Natural killer cell (primary cell): ENCODE measurements around the gene CDYL2. TPM values are rescaled to one million over a fixed set of nuclear protein-coding genes. Genes with fewer than 3 reads are reported as not detected.
A peak's percentile ranks its signal among the peaks of the same experiment; 100 is the strongest.
"Not testable (repeated sequence)": the region's sequence is repeated elsewhere in the genome, so short reads cannot be mapped to it uniquely, and the experiment has no call there.

ENCODE experiments used
- ATAC-seq, 3 donors: fragments of 150-1000 bp in 2 of 3; fragments of 200-7000 bp in 1 of 3; cut with Tn5 transposase; 1 replicate in 1 of 3; 2 replicates in 2 of 3; pipeline ENCODE4 v1.10.0; 2021; ENCODE audit warnings: mild to moderate bottlenecking in 2 of 3, moderate library complexity in 2 of 3
- DNase-seq, 2 donors: peaks; one replicate each; pipeline versions ENCODE4 v3.0.0 to v3.0.0-alpha.2; 2013 to 2021; ENCODE audit warnings: mixed read lengths in 1 of 2
- H3K27ac ChIP-seq: one replicate; pipeline ENCODE4 v1.5.1; 2013; ENCODE audit warnings: mild to moderate bottlenecking, low read length
- H3K27me3 ChIP-seq: one replicate; pipeline ENCODE4 v1.6.1; 2013; ENCODE audit warnings: low read length; ENCODE audit not compliant: control insufficient read depth, insufficient read depth
- H3K36me3 ChIP-seq: one replicate; pipeline ENCODE4 v1.6.1; 2013; ENCODE audit warnings: low read length; ENCODE audit not compliant: control insufficient read depth, insufficient read depth
- H3K4me1 ChIP-seq: one replicate; pipeline ENCODE4 v1.6.1; 2013; ENCODE audit warnings: low read length; ENCODE audit not compliant: control insufficient read depth, insufficient read depth
- H3K4me3 ChIP-seq: one replicate; pipeline ENCODE4 v1.5.1; 2013; ENCODE audit warnings: low read length
- H3K9me3 ChIP-seq: one replicate; pipeline ENCODE4 v1.6.1; 2013; ENCODE audit warnings: low read length; ENCODE audit not compliant: control insufficient read depth, insufficient read depth
- H3K27ac Mint-ChIP-seq, 2 donors: one replicate each; pipeline ENCODE4 v1.8.0; 2022; ENCODE audit warnings: mild to moderate bottlenecking in 2 of 2, mixed read lengths in 2 of 2, moderate library complexity in 1 of 2
- H3K27me3 Mint-ChIP-seq, 2 donors: one replicate each; pipeline ENCODE4 v1.8.0; 2022; ENCODE audit warnings: low read depth in 2 of 2, mixed read lengths in 2 of 2
- H3K36me3 Mint-ChIP-seq: one replicate; pipeline ENCODE4 v1.8.0; 2022; ENCODE audit warnings: mixed read lengths
- H3K4me1 Mint-ChIP-seq, 2 donors: one replicate each; pipeline ENCODE4 v1.8.0; 2022; ENCODE audit warnings: mixed read lengths in 2 of 2
- H3K4me3 Mint-ChIP-seq: one replicate; pipeline ENCODE4 v1.8.0; 2022; ENCODE audit warnings: mild to moderate bottlenecking, moderate library complexity, mixed read lengths
- H3K9me3 Mint-ChIP-seq, 2 donors: one replicate each; pipeline ENCODE4 v1.8.0; 2022; ENCODE audit warnings: mixed read lengths in 2 of 2
- WGBS: methylation state at CpG from one replicate; pipeline ENCODE4 v1.1.7; 2013; ENCODE audit warnings: missing lambda C conversion rate; ENCODE audit not compliant: insufficient coverage; 5-methylcytosine and 5-hydroxymethylcytosine counted together
- intact Hi-C: fragments of 100-400 bp; cut with micrococcal nuclease; formaldehyde crosslinking; loops from one replicate; pipeline ENCODE4 v1.14.2; 2022
- total RNA-seq, 4 donors: library from RNA; stranded (reverse); fragments of 120-200 nt in 1 of 4; gene quantifications; one replicate each; pipeline versions ENCODE4 v1.2.3 to v1.2.4, GENCODE V29; 2013 to 2022
- TF ChIP-seq, protein P1 (sequence below): fragments of 200-600 bp; IDR thresholded peaks from one replicate; pipeline ENCODE4 v1.8.0; 2022; ENCODE audit warnings: antibody characterized with exemption

The CDYL2 gene
- total RNA-seq, 3 donors from 2014 or later (not counting 1 experiment from before 2014, with no cell fraction given), result 2.7 to 14.5 (median 3.4) TPM

DNA sequence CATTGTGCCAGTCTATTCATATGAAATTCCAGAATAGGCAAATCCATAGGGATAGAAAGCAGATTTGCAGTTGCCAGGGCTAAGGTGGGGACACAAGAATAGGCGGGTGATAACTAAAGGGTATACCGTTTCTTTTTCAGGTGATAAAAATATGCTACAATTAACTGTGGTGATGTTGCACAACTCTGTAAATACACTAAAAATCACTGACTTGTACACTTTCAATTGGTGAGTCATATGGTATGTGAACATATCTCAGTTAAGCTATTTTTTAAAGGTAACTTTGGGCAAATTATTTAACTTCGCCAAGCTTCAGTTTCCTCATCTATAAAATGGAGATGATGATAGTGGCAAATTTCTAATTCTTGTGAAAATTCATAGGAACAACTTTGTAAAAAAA is 65.9 kb downstream of the CDYL2 start:
- no peak overlapping the region for H3K27ac ChIP-seq
- 100% methylated on average over 1 of the region's 3 CpGs for WGBS
- no peak overlapping the region for H3K4me3 ChIP-seq
- intact Hi-C loops, result no loop called here
- peaks cover 3 to 8% of the 10 kb centered on the region in 2 donors for H3K27me3 Mint-ChIP-seq
- no peaks in the 10 kb centered on the region for H3K36me3 ChIP-seq
- TF ChIP-seq, protein P1, sequence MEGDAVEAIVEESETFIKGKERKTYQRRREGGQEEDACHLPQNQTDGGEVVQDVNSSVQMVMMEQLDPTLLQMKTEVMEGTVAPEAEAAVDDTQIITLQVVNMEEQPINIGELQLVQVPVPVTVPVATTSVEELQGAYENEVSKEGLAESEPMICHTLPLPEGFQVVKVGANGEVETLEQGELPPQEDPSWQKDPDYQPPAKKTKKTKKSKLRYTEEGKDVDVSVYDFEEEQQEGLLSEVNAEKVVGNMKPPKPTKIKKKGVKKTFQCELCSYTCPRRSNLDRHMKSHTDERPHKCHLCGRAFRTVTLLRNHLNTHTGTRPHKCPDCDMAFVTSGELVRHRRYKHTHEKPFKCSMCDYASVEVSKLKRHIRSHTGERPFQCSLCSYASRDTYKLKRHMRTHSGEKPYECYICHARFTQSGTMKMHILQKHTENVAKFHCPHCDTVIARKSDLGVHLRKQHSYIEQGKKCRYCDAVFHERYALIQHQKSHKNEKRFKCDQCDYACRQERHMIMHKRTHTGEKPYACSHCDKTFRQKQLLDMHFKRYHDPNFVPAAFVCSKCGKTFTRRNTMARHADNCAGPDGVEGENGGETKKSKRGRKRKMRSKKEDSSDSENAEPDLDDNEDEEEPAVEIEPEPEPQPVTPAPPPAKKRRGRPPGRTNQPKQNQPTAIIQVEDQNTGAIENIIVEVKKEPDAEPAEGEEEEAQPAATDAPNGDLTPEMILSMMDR, result no peak
- peaks cover 0 to 10% of the 10 kb centered on the region in 2 donors for H3K9me3 Mint-ChIP-seq
- no peaks in the 10 kb centered on the region for H3K4me1 ChIP-seq
- H3K9me3 ChIP-seq, result peaks cover 7% of the 10 kb centered on the region
- ATAC-seq (no peak), DNase-seq (no peak)
- H3K4me1 Mint-ChIP-seq, result no peaks in the 10 kb centered on the region
- H3K27ac Mint-ChIP-seq, result no peak overlapping the region
- no peaks in the 10 kb centered on the region for H3K27me3 ChIP-seq
- H3K36me3 Mint-ChIP-seq, result no peaks in the 10 kb centered on the region
- no peak overlapping the region for H3K4me3 Mint-ChIP-seq

DNA sequence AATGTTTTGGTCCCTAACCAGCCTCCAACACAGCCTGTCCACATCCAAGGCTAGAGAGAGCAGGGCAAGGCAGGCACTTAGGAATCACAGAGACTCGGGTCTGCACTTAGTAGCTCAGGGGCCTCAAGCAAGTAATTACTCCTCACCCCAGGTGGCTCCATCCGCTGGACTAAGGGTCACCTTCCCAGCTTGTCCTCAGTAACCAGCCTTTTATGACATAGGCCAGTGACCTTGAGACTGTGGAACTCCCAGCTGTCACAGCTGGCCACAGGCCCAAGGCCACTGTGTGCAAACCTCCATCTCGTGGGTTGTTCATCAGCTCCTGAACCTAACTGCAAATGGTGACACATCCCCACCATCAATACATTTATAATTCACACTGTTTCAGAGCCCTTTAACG is 68.6 kb downstream of the CDYL2 start:
- DNase-seq (no peak), ATAC-seq (no peak)
- Mint-ChIP-seq H3K4me1 (no peaks in the 10 kb centered on the region), H3K4me3 (no peak overlapping the region), H3K27ac (no peak overlapping the region), H3K36me3 (no peaks in the 10 kb centered on the region), H3K9me3 (peaks cover 2 to 3% of the 10 kb centered on the region in 2 donors), H3K27me3 (peaks cover 0 to 8% of the 10 kb centered on the region in 2 donors)
- H3K9me3 ChIP-seq, result peaks cover 7% of the 10 kb centered on the region
- intact Hi-C loops, result no loop called here
- H3K27ac ChIP-seq, result no peak overlapping the region
- H3K4me1 ChIP-seq, result no peaks in the 10 kb centered on the region
- TF ChIP-seq, protein P1, result no peak
- WGBS, result 86% methylated on average over 4 of the region's 4 CpGs
- H3K36me3 ChIP-seq, result no peaks in the 10 kb centered on the region
- no peak overlapping the region for H3K4me3 ChIP-seq
- H3K27me3 ChIP-seq, result no peaks in the 10 kb centered on the region

- Mint-ChIP-seq H3K4me3 (no peak overlapping the region), H3K4me1 (no peaks in the 10 kb centered on the region), H3K27me3 (no peaks in the 10 kb centered on the region), H3K27ac (no peak overlapping the region), H3K36me3 (no peaks in the 10 kb centered on the region), H3K9me3 (peaks cover 2 to 3% of the 10 kb centered on the region in 2 donors)
- no peaks in the 10 kb centered on the region for H3K27me3 ChIP-seq
- ATAC-seq, result peak in 1 of 3 donors; percentile 21
- no peaks in the 10 kb centered on the region for H3K9me3 ChIP-seq
- intact Hi-C loops, result no loop called here
- WGBS, result 92% methylated on average over 1 of the region's 2 CpGs
- H3K4me3 ChIP-seq, result no peak overlapping the region
- DNase-seq, result no peak
- H3K4me1 ChIP-seq, result no peaks in the 10 kb centered on the region
- TF ChIP-seq, protein P1, result no peak
- no peaks in the 10 kb centered on the region for H3K36me3 ChIP-seq
- H3K27ac ChIP-seq, result no peak overlapping the region
Observed at GRCh38 chr16:80733407-80733806, 71.0 kb downstream of the CDYL2 start.

GRCh38 chr16:80731915-80732314 is 72.5 kb downstream of the CDYL2 start:
- no peak overlapping the region for H3K27ac Mint-ChIP-seq
- no peaks in the 10 kb centered on the region for H3K36me3 Mint-ChIP-seq
- H3K4me1 Mint-ChIP-seq, result no peaks in the 10 kb centered on the region
- H3K27me3 Mint-ChIP-seq, result no peaks in the 10 kb centered on the region
- H3K9me3 Mint-ChIP-seq, result peaks cover 2 to 3% of the 10 kb centered on the region in 2 donors
- DNase-seq, result no peak
- no peak overlapping the region for H3K27ac ChIP-seq
- WGBS, result 100% methylated on average over 1 of the region's 2 CpGs
- ATAC-seq, result no peak
- no peaks in the 10 kb centered on the region for H3K9me3 ChIP-seq
- H3K4me3 ChIP-seq, result no peak overlapping the region
- H3K27me3 ChIP-seq, result no peaks in the 10 kb centered on the region
- intact Hi-C loops, result no loop called here
- no peak overlapping the region for H3K4me3 Mint-ChIP-seq
- H3K36me3 ChIP-seq, result no peaks in the 10 kb centered on the region
- no peaks in the 10 kb centered on the region for H3K4me1 ChIP-seq
- TF ChIP-seq, protein P1, result no peak

- not testable (repeated sequence) for H3K36me3 Mint-ChIP-seq, H3K27ac Mint-ChIP-seq
- peak in 1 of 2 donors; percentile 8 for DNase-seq
Observed at GRCh38 chr16:80727066-80727763, 77.2 kb downstream of the CDYL2 start.

More at GRCh38 chr16:80727066-80727763, 77.2 kb downstream of the CDYL2 start:
- H3K4me3 Mint-ChIP-seq, H3K4me3 ChIP-seq, H3K4me1 Mint-ChIP-seq, H3K9me3 ChIP-seq, H3K36me3 ChIP-seq, H3K27me3 ChIP-seq, H3K27me3 Mint-ChIP-seq, H3K4me1 ChIP-seq, H3K9me3 Mint-ChIP-seq, H3K27ac ChIP-seq, ATAC-seq, intact Hi-C loops: not testable (repeated sequence)
- WGBS, result 95% methylated on average over 29 of the region's 29 CpGs
